GM18508 (cell line): ENCODE data around the gene TFRC.
"Not testable (repeated sequence)": the region's sequence is repeated elsewhere in the genome, so short reads cannot be mapped to it uniquely, and the experiment has no call there.

Source experiments
- ATAC-seq: cut with Tn5 transposase; IDR thresholded peaks from one replicate; pipeline ENCODE4 v1.9.1; 2021; ENCODE audit warnings: moderate number of reproducible peaks; ENCODE audit not compliant: insufficient read depth, unreplicated experiment

The TFRC gene

DNA sequence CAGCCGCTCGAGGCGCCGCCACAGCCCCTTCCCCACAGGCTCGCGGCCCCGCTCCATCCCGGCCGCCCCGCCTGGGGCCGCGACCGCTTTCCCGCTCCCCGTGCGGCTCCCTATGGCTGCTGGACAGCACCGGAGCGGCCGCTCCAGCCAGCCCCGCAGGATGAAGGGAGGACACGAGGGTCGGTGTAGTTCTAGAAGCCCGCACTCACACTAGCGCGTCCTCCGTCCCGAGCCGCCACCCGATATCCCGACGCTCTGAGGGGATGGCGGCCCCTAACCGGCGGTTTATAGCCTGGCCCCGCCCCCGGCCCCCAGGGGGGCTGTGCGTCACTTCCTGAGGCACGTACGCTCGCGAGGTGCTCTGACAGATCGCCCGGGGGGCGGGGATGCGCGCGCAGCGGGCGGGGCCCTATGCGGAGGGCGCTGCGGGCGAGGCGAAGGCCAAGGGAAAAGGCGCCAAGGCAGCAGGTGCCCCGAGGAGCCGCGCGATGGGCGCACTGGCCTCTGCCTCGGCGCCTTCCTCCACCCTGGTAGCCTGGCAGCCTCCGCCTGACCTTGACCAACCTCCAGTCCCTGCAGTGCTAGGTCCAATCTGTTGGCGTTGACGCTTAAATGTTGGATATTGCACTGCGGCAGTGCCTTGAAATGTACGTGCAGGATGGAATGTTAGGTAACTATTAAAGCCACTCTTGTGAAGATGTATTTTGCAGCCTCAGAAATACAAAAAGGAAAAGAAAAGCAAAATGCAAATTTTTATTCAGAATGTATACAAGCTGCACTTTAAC lies at the start of gene TFRC:
TFRC (minus strand) TSS at position 257 of the 785 bp plus-strand sequence. CDS start 4,991 bp downstream, outside the sequence.
- peak; percentile 61 for ATAC-seq

DNA sequence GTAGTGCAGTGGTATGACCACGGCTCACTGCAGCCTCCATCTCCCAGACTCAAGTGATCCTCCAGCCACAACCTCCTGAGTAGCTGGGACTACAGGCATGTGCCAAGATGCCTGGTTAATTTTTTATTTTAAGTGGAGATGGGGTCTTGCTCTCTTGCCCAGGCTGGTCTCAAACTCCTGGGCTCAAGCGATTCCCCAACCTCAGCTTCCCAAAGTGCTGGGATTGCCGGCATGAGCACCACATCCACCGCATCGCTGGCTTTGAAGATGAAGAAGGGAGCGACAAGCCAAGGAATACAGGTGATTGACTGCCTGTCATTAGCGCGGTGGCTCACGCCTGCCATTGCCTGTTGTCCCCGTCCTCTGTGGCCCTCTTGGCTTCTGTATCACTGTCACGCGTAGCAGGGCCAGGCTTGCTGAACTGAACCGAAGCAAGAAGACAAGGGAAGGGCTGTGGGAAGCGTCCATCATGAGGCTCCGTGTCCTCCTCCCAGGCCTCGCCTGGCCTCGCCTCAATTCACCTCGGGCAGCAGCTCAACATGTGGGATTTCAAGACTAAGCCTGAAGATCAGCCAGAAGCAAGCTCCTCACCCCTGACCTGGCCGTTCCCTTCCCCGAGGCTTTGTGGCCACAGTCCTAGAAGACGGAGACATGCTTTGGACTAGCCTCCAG lies 46.4 kb upstream of the TFRC start:
- no peak for ATAC-seq

DNA sequence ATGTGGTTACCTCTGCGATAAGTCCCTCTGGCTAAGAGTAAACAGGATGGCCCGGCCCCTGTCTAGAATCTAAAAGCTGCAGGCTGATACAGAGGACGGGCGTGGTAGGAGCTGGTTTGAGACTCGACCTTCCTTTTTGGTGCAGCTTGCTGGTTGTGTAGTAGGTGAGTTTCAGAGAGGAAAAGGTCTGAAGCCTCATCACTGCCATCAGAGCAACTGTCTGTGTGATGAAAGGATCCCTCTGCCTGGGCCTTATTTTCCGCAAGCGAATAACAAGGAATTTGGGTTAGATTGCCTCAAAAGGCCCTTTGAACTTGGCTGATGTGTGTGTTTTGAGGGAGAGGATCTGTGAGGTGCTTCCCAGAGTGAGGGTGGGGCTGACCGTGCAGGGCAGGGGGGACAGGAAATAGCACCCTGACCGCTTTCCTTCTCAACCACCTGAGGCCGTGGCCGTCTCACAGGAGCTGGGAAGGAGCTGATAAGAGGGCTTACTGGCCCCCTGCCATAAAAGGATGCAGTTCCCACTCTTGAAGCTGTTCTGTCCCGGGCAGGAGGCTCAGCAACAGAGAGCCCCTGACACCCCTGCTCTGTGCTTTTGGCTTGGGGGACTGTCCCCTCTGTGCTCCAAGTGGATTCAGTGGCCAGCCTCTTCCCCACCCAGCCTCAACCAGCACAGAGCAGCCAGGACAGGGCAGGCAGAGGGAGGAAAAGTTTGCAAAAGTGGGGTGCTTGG lies 45.6 kb upstream of the TFRC start:
- ATAC-seq, result no peak

DNA sequence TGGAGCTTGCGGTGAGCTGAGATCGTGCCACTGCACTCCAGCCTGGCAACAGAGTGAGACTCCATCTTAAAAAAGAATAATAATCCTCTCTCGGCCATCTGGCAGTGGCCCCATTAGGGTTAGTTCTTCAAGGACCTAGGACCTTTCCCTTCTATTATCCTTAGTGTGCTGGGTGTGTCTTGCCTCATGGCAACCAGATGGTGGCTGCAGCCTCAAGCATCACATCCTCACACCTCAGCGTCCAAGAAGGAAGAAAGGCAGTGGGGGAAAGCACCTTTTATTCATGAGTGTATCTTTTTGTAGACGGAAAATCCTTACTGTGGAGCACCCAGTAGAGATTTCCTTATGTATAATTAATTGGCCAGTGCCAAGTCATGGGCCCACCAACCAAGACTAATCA lies 42.7 kb upstream of the TFRC start:
- no peak for ATAC-seq

DNA sequence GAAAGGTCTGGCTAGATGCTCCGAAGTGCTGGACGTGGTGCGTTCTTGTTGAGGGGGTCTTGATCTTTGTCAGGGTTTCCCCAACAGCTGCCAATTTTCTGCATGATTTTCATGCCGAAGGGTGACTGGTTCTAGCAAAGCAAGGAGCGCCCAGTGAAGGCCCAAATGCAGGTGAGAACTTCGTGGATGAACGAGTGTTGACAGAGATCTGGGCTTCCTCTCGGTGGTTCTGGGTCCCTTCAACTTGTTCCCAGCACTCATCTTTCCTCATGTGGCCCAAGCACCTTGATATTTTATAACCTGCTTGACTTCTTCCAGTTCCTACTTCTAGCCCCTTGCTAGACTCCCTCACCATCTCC lies 40.8 kb upstream of the TFRC start:
- ATAC-seq, result no peak

DNA sequence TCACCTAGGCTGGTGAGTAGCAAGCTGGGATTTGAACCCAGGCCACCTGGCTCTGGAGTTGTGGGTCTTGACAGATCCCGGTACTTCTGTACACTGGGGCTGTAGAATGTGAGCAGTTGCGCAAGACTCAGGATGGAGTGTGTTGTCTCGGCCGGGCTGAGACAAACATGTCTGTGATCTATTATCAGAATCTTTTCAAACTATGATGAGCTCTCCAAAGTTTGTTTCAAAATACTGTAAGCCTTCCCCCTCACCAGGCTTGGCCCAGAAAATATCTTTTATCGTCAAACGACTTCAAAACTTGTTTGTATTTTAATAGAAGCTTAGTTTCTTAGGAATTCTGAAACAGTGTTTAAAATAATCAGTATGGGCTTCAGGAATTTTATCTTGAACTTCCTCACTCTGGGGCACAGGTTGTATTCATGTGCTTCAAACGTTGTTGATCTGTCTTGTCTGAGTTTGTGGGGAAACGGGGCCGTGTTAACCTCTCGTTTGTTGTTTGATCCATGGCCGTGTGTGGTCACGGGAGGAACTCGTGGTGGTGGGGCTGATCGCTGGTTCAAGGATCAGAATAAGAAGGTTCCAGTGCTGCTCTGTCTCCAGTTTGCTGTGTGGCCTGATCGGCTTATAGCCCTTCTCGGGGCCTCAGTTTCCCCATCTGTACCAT lies 40.3 kb upstream of the TFRC start:
- ATAC-seq, result no peak

DNA sequence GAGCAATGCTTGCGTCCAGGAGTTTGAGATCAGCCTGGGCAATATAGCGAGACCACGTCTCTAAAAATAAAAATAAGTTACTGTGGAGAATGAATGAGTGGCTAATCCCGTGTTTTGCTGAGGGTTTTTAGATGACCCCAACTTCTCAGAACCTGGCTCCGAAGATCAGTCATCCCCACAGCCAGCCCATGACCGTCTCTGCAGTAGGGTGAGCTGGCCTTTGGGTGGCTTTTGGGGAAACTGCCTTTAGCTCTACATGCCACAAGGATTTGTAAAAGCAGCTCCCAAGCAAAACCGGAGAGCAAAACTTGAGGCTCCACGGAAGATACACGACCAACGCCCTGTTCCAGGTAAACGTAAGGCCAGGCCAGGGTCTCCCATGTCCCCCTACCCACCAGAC lies 39.2 kb upstream of the TFRC start:
- no peak for ATAC-seq

DNA sequence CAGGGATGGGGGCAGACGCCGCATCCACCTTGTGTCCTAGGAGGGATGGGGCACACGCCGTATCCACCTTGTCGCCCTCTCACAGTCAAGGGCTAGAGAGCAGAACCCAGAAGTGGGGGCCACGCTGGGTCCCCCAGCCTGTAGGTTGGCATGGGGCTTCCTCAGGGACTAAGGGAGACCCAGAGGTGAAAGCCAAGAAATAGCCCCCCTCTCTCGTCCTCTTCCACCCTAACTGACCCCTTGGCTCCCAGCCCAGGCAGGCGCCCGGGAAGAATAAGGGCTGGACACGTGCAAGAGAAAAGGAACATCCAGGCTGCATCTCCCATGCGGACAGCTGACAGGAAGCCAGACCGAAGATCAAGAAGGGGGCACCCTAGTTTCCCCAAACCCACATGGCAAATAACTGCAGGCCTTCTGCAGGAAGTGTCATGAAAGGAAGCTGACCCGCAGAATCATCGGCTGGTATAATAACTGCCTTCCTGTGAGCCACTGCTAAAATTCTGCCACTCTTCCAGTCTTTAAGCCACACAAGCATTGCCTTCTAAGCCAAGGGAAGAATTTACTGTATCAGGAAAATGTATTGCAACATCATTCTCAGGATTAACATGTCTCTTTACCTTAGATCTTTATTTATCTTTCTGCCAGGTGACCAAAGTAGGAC lies 38.5 kb upstream of the TFRC start:
- ATAC-seq, result no peak

DNA sequence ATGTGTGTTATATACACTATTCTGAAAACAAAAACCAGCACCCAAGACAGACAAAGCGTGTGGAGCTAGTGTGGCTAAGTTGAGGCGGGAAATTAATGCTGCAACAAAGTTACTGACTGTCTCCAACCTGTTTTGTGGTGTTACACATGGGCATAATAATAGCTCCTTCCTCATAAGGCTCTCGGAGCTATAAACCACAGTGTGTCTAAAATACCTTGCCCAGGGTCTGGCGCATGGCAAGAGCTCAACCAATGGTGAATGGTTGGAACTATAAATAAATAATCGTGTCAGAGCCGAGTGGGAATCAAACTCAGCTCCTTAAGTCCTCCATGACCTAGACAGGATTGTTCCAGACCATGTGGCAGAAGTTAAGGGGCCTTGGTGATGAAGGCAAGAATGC lies 35.9 kb upstream of the TFRC start:
- ATAC-seq, result no peak

DNA sequence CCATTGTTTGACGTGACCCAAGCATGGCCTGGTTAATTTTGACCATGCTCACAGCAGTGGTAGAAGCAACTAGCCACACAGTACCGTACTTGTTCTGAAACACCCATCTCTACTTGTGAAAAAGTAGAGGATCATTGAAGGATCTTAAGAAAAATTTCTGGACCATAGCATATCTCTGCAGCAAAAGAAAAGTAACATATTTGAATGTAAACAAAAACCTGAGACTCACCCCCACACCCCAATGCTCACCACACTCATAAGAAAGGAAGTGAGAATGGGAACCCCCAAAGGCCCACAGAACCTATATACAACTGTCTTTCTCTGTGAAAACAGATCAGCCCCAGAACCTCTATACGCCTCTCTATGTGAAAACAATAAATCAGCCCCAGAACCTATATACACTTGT lies 33.8 kb upstream of the TFRC start:
- ATAC-seq, result peak; percentile 43

DNA sequence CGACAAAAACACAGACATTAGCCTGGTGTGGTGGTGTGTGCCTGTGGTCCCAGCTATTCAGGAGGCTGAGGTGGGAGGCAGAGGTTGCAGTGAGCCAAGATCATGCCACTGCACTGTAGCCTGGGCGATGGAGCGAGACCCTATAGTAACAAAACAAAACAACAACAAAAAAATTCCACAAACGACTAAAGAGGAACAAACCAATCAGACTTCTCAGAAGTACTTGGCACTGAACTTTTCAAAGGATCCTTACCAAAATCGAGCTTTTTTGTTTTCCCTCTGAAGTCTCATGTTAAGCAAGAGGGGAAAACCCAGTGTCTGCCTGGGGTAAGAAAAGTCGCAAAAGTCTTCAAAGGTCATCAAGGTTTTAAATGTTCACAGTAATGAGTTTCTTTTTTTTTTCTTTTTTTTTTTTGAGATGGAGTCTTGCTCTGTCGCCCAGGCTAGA lies 30.1 kb upstream of the TFRC start:
- ATAC-seq, result no peak

DNA sequence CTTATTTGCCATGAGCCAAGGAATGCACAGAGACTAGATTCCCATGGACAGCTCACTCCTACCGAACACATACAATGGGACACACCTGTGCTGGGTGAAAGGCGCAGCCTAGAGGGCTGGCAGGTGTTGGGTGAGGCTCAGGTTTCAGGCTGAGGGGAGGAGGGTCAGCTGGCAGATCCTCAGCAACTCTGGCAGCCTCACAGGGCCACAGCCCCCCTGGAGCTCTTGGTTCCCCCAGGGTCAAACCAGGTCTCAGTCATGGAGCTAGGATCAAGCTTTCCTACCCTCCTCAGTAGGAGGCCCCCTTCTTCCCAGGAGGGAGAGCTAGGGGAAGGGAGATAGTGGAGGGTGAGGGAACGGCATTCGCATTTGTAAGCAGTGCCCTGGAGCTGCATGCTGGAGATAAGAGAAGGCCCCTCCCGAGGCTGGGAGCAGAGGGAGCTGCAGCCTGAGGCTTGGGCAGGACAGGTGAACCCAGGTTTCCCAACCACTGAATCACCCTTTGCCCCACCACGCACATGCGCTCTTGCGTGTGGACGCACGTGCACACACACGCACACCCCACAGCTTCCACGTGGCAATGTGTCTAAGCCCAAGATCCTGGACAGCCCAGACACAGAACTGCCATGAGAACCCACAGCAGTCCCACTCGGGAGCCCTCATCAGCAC lies 26.3 kb upstream of the TFRC start:
- ATAC-seq, result no peak

DNA sequence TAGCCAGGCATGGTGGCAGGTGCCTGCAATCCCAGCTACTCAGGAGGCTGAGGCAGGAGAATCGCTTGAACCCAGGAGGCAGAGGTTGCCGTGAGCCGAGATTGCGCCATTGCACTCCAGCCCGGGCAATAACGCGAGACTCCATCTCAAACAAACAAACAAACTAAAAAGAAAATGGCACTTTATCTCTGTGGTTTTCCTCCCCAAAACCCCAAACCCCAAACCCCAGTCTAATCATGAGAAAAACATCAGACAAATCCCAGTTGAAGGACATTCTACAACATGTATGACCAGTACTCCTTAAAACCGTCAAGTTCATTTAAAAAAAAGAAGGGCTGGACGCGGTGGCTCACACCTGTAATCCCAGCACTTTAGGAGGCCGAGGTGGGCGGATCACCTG lies 22.8 kb upstream of the TFRC start:
- not testable (repeated sequence) for ATAC-seq

DNA sequence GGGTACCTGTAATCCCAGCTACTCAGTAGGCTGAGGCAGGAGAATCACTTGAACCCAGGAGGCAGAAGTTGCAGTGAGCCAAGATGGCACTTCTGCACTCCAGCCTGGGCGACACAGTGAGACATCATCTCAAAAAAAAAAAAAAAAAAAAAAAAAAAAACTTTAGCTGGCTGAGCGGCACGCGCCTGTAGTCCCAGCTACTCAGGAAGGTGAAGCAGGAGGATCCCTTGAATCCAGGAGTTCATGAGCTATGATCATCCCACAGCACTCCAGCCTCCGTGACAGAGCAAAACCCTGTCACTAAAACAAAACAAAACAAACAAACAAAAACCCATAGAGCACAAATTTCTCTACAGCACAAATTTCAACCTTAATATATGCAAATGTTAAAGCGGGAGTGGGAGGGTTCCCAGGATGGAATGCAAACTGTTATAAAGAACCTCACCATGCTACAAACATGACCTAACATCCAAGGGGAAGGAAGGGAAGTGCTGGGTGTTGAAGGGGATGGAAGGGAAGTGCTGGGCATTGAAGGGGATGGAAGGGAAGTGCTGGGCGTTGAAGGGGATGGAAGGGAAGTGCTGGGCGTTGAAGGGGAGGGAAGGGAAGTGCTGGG lies 16.6 kb upstream of the TFRC start:
- ATAC-seq, result not testable (repeated sequence)

DNA sequence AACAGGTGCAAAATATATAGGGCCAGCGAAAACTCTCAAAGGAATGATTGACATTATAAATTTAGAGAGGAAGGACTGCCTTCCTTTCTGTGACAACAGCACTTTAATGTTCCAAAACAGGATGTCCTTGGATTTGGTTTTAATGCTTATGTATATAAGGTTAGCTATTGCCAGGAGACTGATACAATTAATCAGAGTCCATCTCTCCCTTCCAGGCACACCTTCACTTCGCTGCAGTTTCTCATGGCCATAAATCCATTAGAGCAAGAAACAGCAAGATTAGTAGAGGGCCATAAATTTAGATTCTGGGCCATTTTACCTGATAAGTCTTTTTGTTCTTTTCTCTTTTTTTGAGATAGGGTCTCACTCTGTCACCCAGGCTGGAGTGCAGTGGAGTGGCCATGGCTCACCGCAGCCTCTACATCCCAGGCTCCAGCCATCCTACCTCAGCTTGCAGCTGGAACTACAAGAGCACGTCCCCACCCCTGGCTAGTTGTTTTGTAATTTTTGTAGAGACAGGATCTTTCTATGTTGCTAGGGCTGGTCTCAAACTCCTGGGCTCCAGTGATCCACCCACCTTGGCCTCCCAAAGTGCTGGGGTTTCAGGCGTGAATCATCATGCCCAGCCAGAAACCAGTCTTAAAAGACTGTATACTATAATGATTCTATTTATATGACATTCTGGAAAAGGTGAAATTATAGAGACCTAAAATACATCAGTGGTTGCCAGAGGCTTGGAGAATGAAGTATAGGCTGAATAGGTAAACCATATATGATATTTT lies 15.7 kb upstream of the TFRC start:
- ATAC-seq, result no peak

DNA sequence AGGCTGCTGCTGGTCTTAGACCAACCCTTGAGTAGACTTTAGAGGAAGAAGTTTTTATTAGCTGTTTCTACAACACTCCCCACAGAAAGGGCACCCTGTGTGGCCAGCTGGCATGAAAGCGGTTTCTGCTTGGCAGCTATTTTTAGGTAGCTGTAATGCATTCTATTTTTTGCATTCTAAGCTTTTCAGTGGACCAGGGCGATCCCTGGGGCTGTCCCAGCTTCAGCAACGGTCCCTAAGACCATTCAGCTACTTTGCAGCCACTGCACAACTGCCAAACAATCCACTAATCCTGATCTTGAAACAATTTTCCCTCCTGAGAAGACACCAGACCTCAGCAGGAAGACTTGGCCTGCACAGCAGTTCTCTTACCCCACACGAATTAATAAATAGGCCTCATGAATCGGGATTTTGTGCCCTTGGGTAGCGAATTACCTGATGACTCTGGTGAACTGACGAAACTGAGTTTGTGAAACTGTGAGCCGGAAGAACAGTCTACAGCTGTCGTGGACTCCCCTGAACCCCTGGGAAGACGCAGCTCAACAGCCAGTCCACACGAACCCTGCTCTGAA lies 14.6 kb upstream of the TFRC start:
- peak; percentile 62 for ATAC-seq

DNA sequence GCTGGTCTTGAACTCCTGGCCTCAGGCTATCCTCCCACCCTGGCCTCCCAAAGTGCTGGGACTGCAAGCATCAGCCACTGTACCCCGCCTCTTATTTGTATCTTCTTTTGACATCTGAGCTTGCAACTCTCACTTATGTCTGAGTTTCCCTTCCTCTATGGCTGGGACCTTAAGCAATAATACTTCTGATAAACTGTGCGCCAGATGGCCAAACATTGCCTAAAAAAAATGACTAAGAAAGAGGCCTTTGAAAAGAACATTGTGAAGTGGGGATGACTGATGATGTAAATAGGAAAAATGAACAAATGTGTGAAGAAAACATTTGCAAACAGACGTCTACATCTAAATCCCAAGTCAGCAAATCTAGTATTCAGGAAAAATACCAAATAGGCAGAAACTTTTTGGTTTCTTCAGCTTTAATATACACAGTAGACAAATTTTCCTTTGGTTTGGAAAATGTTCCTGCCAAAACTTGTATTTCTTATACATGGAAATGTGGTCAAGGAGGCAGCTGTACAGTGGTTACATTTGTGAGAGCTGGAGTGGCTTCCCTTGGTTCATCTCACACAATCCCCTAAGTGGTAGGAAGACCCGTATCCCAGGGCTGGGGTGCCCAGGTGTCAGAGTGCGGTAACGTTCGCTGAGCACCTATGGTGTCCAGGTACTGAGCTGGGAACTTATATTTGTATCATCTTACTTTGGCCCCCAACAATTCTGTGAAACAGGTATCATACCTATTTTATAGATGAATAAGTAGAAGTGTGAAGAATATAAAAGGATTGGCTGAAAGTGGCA lies 11.6 kb upstream of the TFRC start:
- ATAC-seq, result no peak
